Sigmoid colon (tissue), 7 donors: ENCODE results near the gene MFSD2B. TPM values are rescaled to one million over a fixed set of nuclear protein-coding genes. Genes with fewer than 3 reads are reported as not detected.
"Not testable (repeated sequence)": the region's sequence is repeated elsewhere in the genome, so short reads cannot be mapped to it uniquely, and the experiment has no call there.

Experiments
- DNase-seq: peaks from one replicate; pipeline ENCODE4 v3.0.0-alpha.2; 2019
- H3K27ac ChIP-seq, 4 donors: fragments of 200-600 bp; sonication (generic); one replicate each; pipeline ENCODE4 v1.5.1; 2016 to 2019; ENCODE audit warnings: mild to moderate bottlenecking in 1 of 4
- H3K27me3 ChIP-seq, 3 donors: fragments of 200-600 bp; sonication (generic); one replicate each; pipeline ENCODE4 v1.5.1; 2019; ENCODE audit warnings: mild to moderate bottlenecking in 1 of 3
- H3K36me3 ChIP-seq, 4 donors: fragments of 200-600 bp; sonication (generic); one replicate each; pipeline ENCODE4 v1.5.1; 2016 to 2019
- H3K4me1 ChIP-seq, 4 donors: fragments of 200-600 bp; sonication (generic); one replicate each; pipeline ENCODE4 v1.5.1; 2017 to 2019
- H3K4me3 ChIP-seq, 4 donors: fragments of 200-600 bp; sonication (generic); one replicate each; pipeline ENCODE4 v1.5.1; 2017 to 2019; ENCODE audit warnings: mild to moderate bottlenecking in 2 of 4, moderate library complexity in 1 of 4
- H3K9me3 ChIP-seq, 4 donors: fragments of 200-600 bp in 3 of 4; sonication (generic) in 3 of 4; one replicate each; pipeline versions ENCODE4 v1.5.1 to v1.6.1; 2013 to 2019
- EP300 ChIP-seq, 4 donors: sonication (generic); formaldehyde crosslinking; IDR thresholded peaks; one replicate each; pipeline ENCODE4 v1.6.1; 2017; ENCODE audit warnings: antibody characterized with exemption in 4 of 4
- POLR2A ChIP-seq, 2 donors: fragments of 450-650 bp; IDR thresholded peaks; one replicate each; pipeline ENCODE4 v1.6.1; 2016; ENCODE audit warnings: antibody characterized with exemption in 2 of 2, mild to moderate bottlenecking in 2 of 2, moderate library complexity in 2 of 2
- POLR2AphosphoS5 ChIP-seq, 4 donors: sonication (generic); formaldehyde crosslinking; IDR thresholded peaks; one replicate each; pipeline ENCODE4 v1.6.1; 2017; ENCODE audit warnings: antibody characterized with exemption in 4 of 4
- WGBS, 2 donors: extraction: QIAGEN DNeasy Blood & Tissue Kit; methylation state at CpG; one replicate each; pipeline ENCODE4 v1.1.7; 2013; 5-methylcytosine and 5-hydroxymethylcytosine counted together
- intact Hi-C: fragments of 100-400 bp; cut with DNase I; formaldehyde crosslinking; loops from one replicate; pipeline ENCODE4 v1.15.1; 2023
- polyA plus RNA-seq, 3 donors: library from polyadenylated mRNA; stranded (reverse); fragments of 200-250 nt; gene quantifications; one replicate each; pipeline ENCODE4 v1.2.3, GENCODE V29; 2013
- total RNA-seq, 4 donors: library from RNA; depleted of rRNA; stranded (reverse); fragments of >200 nt; gene quantifications; one replicate each; pipeline ENCODE4 v1.1.0, GENCODE V29; 2016
- TF ChIP-seq, protein P1 (sequence below), 4 experiments: fragments of 450-650 bp in 3 of 4; fragments of 200-600 bp in 1 of 4; IDR thresholded peaks; one replicate each; pipeline ENCODE4 v1.5.1; 2016 to 2019; ENCODE audit warnings: antibody characterized with exemption in 4 of 4, mild to moderate bottlenecking in 3 of 4, moderate library complexity in 2 of 4
- donor health status: healthy with polysubstance abuse.
- donor health status: Bipolar disorder and iron deficiency.
- donor health status: healthy.

The MFSD2B gene
- total and polyA plus RNA-seq, 7 donors = 0.10 TPM; not detected in 6

DNA sequence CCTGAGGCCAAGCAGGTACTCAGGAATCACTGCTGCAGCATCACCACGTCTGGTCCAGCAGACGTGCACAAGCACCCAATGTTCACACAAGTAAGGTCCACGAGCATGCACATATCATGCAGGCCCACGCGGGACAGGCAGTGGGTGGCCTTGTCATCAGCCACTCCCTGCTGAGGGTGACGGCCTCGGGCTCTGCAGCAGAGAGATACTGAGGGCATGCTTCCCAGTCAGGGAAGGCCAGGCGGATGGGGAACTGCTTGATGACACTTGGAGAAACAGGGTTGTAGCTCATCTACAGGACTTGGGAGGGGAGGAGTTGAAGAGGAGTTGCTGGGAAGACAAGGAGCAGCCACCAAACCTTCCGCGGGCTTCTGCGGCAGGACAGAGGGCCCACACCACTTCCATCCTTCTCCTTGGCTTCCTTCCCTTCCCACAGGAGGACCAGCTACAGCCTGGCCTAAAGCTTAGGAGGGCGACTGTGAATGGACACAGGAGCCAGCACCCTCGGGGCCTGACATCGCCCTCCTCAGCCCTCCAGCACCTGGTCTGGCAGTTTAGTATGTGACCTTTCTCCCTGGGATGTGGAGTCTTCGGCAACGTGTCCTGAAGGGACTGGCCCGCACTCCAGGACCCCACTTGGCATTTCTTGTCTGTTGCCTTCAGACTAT, 15.2 kb downstream of the MFSD2B start:
- no peaks in the 10 kb centered on the region for H3K27me3 ChIP-seq
- H3K4me1 ChIP-seq = no peaks in the 10 kb centered on the region
- WGBS, 2 donors = 94 to 95% methylated on average over 17 of the region's 17 CpGs
- H3K9me3 ChIP-seq = no peaks in the 10 kb centered on the region
- intact Hi-C loops = no loop called here
- H3K4me3 ChIP-seq = no peak overlapping the region
- no peak for DNase-seq
- TF ChIP-seq POLR2A (IDR thresholded peaks at IDR 0.05) (no peak), POLR2AphosphoS5 (IDR thresholded peaks at IDR 0.05) (no peak), EP300 (IDR thresholded peaks at IDR 0.05) (no peak)
- TF ChIP-seq, protein P1, sequence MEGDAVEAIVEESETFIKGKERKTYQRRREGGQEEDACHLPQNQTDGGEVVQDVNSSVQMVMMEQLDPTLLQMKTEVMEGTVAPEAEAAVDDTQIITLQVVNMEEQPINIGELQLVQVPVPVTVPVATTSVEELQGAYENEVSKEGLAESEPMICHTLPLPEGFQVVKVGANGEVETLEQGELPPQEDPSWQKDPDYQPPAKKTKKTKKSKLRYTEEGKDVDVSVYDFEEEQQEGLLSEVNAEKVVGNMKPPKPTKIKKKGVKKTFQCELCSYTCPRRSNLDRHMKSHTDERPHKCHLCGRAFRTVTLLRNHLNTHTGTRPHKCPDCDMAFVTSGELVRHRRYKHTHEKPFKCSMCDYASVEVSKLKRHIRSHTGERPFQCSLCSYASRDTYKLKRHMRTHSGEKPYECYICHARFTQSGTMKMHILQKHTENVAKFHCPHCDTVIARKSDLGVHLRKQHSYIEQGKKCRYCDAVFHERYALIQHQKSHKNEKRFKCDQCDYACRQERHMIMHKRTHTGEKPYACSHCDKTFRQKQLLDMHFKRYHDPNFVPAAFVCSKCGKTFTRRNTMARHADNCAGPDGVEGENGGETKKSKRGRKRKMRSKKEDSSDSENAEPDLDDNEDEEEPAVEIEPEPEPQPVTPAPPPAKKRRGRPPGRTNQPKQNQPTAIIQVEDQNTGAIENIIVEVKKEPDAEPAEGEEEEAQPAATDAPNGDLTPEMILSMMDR (IDR thresholded peaks at IDR 0.05) = no peak
- H3K36me3 ChIP-seq = peaks cover 8 to 55% (median 12%) of the 10 kb centered on the region in 4 donors
- H3K27ac ChIP-seq = no peak overlapping the region

DNA sequence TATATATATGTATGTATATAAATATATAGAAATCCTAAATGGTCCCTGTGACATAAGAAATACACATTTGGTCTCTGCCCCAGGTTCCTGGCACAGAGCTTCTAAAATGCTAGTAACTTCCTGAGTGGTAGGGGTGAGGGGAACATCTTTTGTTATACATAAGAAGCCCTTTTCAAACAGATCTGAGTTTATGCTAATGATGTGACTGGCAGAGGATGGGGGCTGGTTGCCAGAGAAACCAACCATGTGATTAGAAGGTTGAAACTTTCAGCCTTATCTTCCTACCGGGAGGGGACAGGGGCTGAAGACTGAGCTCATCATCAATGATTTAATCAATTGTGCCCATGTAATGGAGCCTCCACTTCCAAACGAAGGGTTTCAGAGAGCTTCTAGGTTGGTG, 16.3 kb downstream of the MFSD2B start:
- TF ChIP-seq EP300 (IDR thresholded peaks at IDR 0.05) = no peak
- TF ChIP-seq, protein P1 (IDR thresholded peaks at IDR 0.05) = no peak
- no peak for TF ChIP-seq POLR2A (IDR thresholded peaks at IDR 0.05)
- TF ChIP-seq POLR2AphosphoS5 (IDR thresholded peaks at IDR 0.05) = no peak
- intact Hi-C loops = no loop called here
- no peaks in the 10 kb centered on the region for H3K27me3 ChIP-seq
- WGBS, 2 donors = 81 to 86% methylated on average over 2 of the region's 2 CpGs
- H3K36me3 ChIP-seq = peaks cover 14 to 66% (median 22%) of the 10 kb centered on the region in 4 donors
- no peak overlapping the region for H3K4me3 ChIP-seq
- H3K27ac ChIP-seq = no peak overlapping the region
- DNase-seq = no peak
- no peaks in the 10 kb centered on the region for H3K9me3 ChIP-seq
- no peaks in the 10 kb centered on the region for H3K4me1 ChIP-seq

DNA sequence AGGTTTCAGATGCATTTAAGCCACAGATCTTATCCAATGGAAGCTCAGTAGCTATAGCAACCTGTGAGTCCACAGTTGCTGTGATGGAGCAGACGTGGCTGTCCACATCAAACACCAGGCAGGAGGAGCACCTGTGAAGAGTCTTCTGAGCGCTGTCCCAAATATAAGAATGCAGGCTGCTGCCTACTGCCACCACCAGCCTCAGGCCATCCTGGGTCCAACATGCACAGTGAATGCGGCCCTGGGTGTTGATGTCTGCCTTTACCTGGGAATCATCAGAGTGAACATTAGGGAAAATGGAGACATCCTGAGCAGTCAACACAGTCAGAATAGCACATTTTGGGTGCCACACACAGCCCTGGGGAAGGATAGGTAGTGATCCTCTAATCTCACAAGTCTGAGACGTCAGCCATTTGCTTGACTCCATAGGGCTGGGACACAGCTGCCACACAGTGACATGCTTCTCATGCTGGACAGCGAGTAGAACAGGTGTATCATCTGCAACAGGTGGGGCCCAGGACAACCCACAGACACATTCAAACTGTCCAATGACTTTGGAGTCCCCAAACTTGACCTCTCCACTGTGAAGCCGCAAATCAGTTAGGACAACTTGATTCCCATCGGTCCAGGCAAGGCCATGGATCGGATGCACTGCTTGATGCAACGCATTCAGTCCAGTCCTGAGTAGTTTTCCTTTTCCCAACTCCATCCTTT, 29.1 kb downstream of the MFSD2B start:
- 91 to 96% methylated on average over 9 of the region's 9 CpGs for WGBS, 2 donors
- H3K9me3 ChIP-seq = no peaks in the 10 kb centered on the region
- no peaks in the 10 kb centered on the region for H3K27me3 ChIP-seq
- no peaks in the 10 kb centered on the region for H3K4me1 ChIP-seq
- H3K4me3 ChIP-seq = no peak overlapping the region
- peaks cover 9 to 34% (median 13%) of the 10 kb centered on the region in 4 donors for H3K36me3 ChIP-seq
- intact Hi-C loops = no loop called here
- DNase-seq = no peak
- TF ChIP-seq POLR2AphosphoS5 (IDR thresholded peaks at IDR 0.05) = no peak
- no peak for TF ChIP-seq POLR2A (IDR thresholded peaks at IDR 0.05)
- TF ChIP-seq EP300 (IDR thresholded peaks at IDR 0.05) = no peak
- TF ChIP-seq, protein P1 (IDR thresholded peaks at IDR 0.05) = no peak
- H3K27ac ChIP-seq = no peak overlapping the region

DNA sequence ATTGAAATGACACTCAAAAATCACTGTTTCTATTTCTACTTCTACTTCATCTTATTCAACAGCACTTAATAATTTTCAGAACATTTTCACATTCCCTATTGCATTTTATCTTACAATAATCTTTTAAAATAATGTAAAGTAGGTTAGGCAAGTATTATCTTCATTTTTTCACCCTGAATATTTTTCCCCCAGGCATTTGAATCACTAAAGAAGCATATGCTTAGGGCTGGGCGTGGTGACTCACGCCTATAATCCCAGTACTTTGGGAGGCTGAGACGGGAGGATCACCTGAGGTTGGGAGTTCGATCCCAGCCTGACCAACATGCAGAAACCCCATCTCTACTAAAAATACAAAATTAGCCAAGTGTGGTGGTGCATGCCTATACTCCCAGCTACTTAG, 30.6 kb downstream of the MFSD2B start:
- peaks cover 9 to 34% (median 13%) of the 10 kb centered on the region in 4 donors for H3K36me3 ChIP-seq
- peaks cover 0 to under 1% (median 0%) of the 10 kb centered on the region in 4 donors for H3K4me1 ChIP-seq
- no peak for DNase-seq
- H3K27ac ChIP-seq = no peak overlapping the region
- WGBS, 2 donors = 95% methylated on average over 4 of the region's 4 CpGs
- no peaks in the 10 kb centered on the region for H3K27me3 ChIP-seq
- intact Hi-C loops = no loop called here
- no peak for TF ChIP-seq EP300 (IDR thresholded peaks at IDR 0.05)
- TF ChIP-seq POLR2A (IDR thresholded peaks at IDR 0.05) = no peak
- TF ChIP-seq POLR2AphosphoS5 (IDR thresholded peaks at IDR 0.05) = no peak
- TF ChIP-seq, protein P1 (IDR thresholded peaks at IDR 0.05) = no peak
- no peaks in the 10 kb centered on the region for H3K9me3 ChIP-seq
- H3K4me3 ChIP-seq = no peak overlapping the region

DNA sequence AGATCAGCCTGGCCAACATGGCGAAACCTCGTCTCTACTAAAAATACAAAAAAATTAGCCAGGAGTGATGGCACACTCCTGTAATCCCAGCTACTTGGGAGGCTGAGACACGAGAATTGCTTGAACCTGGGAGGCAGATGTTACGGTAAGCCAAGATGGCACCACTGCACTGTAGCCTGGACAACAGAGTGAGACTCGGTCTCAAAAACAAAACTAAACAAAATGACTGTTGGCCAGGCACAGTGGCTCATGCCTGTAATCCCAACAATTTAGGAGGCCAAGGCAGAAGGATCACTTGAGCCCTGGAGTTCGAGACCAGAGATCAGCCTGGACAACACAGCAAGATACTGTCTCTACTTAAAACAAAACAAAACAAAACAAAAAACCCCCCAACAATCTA, 33.2 kb downstream of the MFSD2B start:
- WGBS, 2 donors = 97% methylated on average over 6 of the region's 6 CpGs
- H3K27ac ChIP-seq, H3K27me3 ChIP-seq, DNase-seq, intact Hi-C loops, H3K9me3 ChIP-seq, H3K4me3 ChIP-seq: not testable (repeated sequence)
- H3K4me1 ChIP-seq = peaks cover 0 to 20% (median 13%) of the 10 kb centered on the region in 4 donors
- peaks cover 9 to 13% (median 10%) of the 10 kb centered on the region in 4 donors for H3K36me3 ChIP-seq
